Stimulated activated memory B cell treated with anti-CD40 and anti-IgM and Interleukin-4, amounts not matched to agents 10 μg/mL and 1 μg/mL and 100 μg/mL, for 72 hours (primary cell): Measurements from ENCODE around the gene ITSN1.

ENCODE experiments used
- ATAC-seq: fragments of 150-1000 bp; cut with Tn5 transposase; 2 replicates; pipeline ENCODE4 v1.10.0; 2021
- H3K27ac Mint-ChIP-seq: one replicate; pipeline ENCODE4 v1.8.0; 2022; ENCODE audit warnings: mild to moderate bottlenecking, mixed read lengths
- H3K27me3 Mint-ChIP-seq: one replicate; pipeline ENCODE4 v1.8.0; 2022; ENCODE audit warnings: mixed read lengths
- H3K36me3 Mint-ChIP-seq: one replicate; pipeline ENCODE4 v1.8.0; 2022; ENCODE audit warnings: mixed read lengths
- H3K4me1 Mint-ChIP-seq: one replicate; pipeline ENCODE4 v1.8.0; 2022; ENCODE audit warnings: mixed read lengths
- H3K4me3 Mint-ChIP-seq: one replicate; pipeline ENCODE4 v1.8.0; 2022; ENCODE audit warnings: mild to moderate bottlenecking, moderate library complexity, mixed read lengths
- H3K9me3 Mint-ChIP-seq: one replicate; pipeline ENCODE4 v1.8.0; 2022; ENCODE audit warnings: mixed read lengths

Gene ITSN1

GRCh38 chr21:33644383-33645074 is 2.2 kb downstream of the ITSN1 start:
- Mint-ChIP-seq H3K9me3 (no peaks in the 10 kb centered on the region), H3K27ac (no peak overlapping the region), H3K36me3 (no peaks in the 10 kb centered on the region), H3K27me3 (peaks cover 20% of the 10 kb centered on the region), H3K4me1 (peaks cover 17% of the 10 kb centered on the region), H3K4me3 (no peak overlapping the region)
- ATAC-seq = no peak

GRCh38 chr21:33645730-33646129 is 3.4 kb downstream of the ITSN1 start:
- Mint-ChIP-seq H3K9me3 (no peaks in the 10 kb centered on the region), H3K4me3 (no peak overlapping the region), H3K27ac (no peak overlapping the region), H3K36me3 (no peaks in the 10 kb centered on the region), H3K27me3 (peaks cover 22% of the 10 kb centered on the region), H3K4me1 (peaks cover 17% of the 10 kb centered on the region)
- ATAC-seq = no peak

- no peak overlapping the region for H3K4me3 Mint-ChIP-seq
- H3K36me3 Mint-ChIP-seq = no peaks in the 10 kb centered on the region
- no peaks in the 10 kb centered on the region for H3K9me3 Mint-ChIP-seq
- H3K27ac Mint-ChIP-seq = no peak overlapping the region
- peaks cover 29% of the 10 kb centered on the region for H3K27me3 Mint-ChIP-seq
- ATAC-seq = no peak
- peaks cover 9% of the 10 kb centered on the region for H3K4me1 Mint-ChIP-seq
These were observed 5.3 kb downstream of the ITSN1 start for GRCh38 chr21:33647587-33647986.

GRCh38 chr21:33648555-33648954 is 6.3 kb downstream of the ITSN1 start:
- Mint-ChIP-seq H3K9me3 (no peaks in the 10 kb centered on the region), H3K4me1 (peaks cover 3% of the 10 kb centered on the region), H3K36me3 (no peaks in the 10 kb centered on the region), H3K27me3 (peaks cover 26% of the 10 kb centered on the region), H3K4me3 (no peak overlapping the region), H3K27ac (no peak overlapping the region)
- no peak for ATAC-seq

DNA sequence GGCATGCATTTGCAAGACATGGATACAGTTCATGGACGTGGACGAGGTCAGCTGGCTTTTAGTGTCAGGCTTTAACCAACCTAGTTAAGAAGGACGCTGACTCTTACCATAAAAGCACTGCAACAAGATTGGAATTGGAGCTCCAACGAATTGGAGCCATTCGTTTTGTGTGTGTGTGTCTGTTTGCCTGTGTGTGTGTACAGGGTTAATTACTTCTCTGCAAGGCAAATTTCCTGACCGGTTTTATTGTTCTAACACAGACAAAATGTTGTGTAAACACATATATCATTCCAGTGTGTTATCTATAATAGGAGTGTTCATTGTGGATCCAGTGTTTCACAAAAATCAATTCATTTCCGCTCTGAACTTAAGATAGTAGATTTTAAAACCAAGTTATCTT is 7.9 kb downstream of the ITSN1 start:
- Mint-ChIP-seq H3K27ac (no peak overlapping the region), H3K36me3 (no peaks in the 10 kb centered on the region), H3K4me1 (no peaks in the 10 kb centered on the region), H3K27me3 (peaks cover 30% of the 10 kb centered on the region), H3K9me3 (no peaks in the 10 kb centered on the region), H3K4me3 (no peak overlapping the region)
- ATAC-seq = no peak

DNA sequence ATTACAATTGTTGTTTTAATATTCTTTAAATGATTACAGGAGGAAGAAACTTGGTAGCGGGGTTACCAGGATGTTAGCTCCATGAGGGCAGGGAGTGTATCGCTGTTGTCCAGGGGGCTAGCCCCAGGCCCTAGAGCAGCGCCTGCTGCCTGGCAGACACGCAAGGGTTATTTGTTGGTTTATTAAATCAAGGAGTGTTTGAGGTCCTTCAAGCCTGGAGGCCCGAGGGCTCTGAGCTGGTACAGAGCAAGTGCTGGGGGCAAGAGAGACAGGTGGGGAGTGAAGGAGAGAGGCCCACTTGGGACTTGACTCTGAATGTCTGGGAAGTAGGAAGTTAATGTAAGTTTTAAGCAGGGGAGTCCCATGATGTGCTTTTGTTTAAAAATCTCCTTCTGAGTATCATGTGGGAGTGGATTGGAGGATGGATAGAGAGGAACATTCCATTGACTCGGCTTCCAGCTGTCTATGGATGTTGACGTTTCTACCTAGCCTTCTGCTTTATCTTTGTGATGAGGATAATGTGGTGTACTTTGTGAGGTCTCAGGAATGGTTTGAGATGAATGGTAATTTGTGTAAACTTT is 8.7 kb downstream of the ITSN1 start:
- no peak for ATAC-seq
- no peaks in the 10 kb centered on the region for H3K4me1 Mint-ChIP-seq
- no peaks in the 10 kb centered on the region for H3K36me3 Mint-ChIP-seq
- no peaks in the 10 kb centered on the region for H3K9me3 Mint-ChIP-seq
- H3K4me3 Mint-ChIP-seq = no peak overlapping the region
- H3K27me3 Mint-ChIP-seq = peaks cover 30% of the 10 kb centered on the region
- no peak overlapping the region for H3K27ac Mint-ChIP-seq

DNA sequence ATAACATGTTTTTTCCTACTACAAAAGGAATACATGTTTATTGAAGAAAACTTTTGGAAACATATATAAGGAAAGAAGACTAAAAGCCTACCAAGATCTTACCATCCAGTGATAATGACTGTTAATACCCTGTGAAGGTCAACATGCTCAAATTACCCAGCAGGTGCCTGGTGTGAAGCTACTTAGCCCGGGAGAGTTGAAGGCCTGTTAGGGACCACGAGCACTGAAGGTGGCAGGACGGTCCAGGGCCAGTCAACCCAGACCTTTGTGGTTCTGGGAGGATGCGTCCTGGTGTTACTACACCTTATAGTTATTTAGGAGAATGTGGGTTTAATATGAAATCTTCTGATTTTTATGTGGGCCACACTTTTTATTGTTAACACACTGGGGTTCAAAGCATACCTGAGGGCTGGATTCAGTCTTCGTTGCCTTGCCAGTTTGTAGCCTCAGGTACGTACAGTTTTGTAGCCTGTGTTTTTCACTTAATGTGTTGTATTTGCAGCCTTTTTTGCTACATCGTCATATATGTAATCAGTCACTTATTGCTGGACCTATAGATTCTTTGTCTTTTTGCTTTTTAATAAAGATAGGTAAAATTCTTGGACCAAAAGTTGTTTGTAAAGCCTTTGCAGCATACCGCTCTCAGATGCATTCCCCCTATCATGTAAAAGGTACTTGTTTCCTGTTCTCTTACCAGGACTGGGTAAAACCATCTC is 9.8 kb downstream of the ITSN1 start:
- H3K27ac Mint-ChIP-seq = no peak overlapping the region
- no peaks in the 10 kb centered on the region for H3K9me3 Mint-ChIP-seq
- ATAC-seq = no peak
- H3K27me3 Mint-ChIP-seq = peaks cover 34% of the 10 kb centered on the region
- H3K4me1 Mint-ChIP-seq = peaks cover 2% of the 10 kb centered on the region
- no peak overlapping the region for H3K4me3 Mint-ChIP-seq
- no peaks in the 10 kb centered on the region for H3K36me3 Mint-ChIP-seq

GRCh38 chr21:33654412-33654811 is 12.1 kb downstream of the ITSN1 start:
- no peaks in the 10 kb centered on the region for H3K36me3 Mint-ChIP-seq
- H3K9me3 Mint-ChIP-seq = no peaks in the 10 kb centered on the region
- no peak overlapping the region for H3K4me3 Mint-ChIP-seq
- no peak for ATAC-seq
- peaks cover 43% of the 10 kb centered on the region for H3K27me3 Mint-ChIP-seq
- no peak overlapping the region for H3K27ac Mint-ChIP-seq
- peaks cover 6% of the 10 kb centered on the region for H3K4me1 Mint-ChIP-seq

DNA sequence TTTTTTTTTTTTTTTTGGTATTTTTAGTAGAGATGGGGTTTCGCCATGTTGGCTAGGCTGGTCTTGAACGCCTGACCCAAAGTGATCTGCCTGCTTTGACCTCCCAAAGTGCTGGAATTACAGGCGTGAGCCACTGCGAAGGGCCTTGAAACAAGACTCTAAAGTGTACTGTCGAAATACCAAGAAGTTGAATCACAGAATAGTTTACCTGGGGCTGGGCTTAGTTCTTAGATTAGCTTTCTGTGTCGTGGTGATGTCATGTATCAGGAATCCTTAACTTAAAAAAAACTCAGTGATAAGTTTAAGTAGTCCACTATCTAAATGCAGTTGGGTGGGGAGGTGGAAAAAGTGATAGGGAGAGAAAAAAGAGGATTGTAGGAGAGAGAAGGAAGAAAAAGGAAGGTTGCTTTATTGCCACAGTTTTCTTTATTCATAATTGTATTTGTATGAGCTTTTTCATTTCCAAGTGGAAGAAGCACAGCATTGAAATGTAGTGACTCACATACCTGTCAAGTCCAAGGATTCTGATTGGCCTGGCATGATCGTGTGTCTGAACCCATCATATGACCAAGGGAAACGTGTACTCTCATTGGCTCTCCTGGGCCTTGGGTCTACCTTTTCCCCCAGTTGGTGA is 13.4 kb downstream of the ITSN1 start:
- Mint-ChIP-seq H3K9me3 (no peaks in the 10 kb centered on the region), H3K4me3 (no peak overlapping the region), H3K27ac (no peak overlapping the region), H3K36me3 (no peaks in the 10 kb centered on the region), H3K4me1 (peaks cover 6% of the 10 kb centered on the region), H3K27me3 (peaks cover 48% of the 10 kb centered on the region)
- no peak for ATAC-seq

DNA sequence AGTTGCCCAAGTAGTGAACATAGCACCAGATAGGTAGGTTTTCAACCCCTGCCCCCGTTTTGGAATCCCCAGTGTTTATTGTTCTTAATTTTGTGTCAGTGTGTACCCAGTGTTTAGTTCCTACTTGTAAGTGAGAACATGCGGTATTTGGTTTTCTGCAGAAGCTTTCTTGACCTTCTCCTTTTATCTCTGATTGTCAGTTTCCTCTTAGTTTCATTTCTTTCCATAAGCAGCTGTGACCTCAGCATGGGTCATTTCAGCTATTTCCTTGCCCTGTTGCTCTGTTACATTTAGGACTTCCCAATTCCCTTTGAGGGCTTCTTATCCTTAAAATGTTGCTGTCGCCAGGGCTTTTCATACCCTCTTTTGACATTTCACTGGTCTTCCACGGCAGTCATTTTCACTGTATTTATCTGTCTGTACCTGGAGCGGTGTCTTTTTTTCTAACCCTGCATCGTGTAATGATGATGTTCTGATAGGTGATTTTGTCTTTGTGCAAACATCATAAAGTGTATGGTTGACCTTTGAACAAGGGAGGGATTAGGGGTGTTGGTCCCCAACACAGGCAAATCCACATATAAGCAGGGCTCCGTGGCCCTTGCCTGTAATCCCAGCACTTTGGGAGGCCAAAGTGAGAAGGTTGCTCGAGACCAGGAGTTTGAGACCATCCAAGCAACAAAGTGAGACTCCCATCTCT is 15.0 kb downstream of the ITSN1 start:
- Mint-ChIP-seq H3K27me3 (peaks cover 46% of the 10 kb centered on the region), H3K9me3 (no peaks in the 10 kb centered on the region), H3K36me3 (no peaks in the 10 kb centered on the region), H3K4me3 (no peak overlapping the region), H3K27ac (no peak overlapping the region), H3K4me1 (peaks cover 6% of the 10 kb centered on the region)
- no peak for ATAC-seq

- Mint-ChIP-seq H3K9me3 (no peaks in the 10 kb centered on the region), H3K4me1 (peaks cover 6% of the 10 kb centered on the region), H3K36me3 (no peaks in the 10 kb centered on the region), H3K27me3 (peaks cover 39% of the 10 kb centered on the region), H3K27ac (no peak overlapping the region), H3K4me3 (no peak overlapping the region)
- no peak for ATAC-seq
These were observed 16.7 kb downstream of the ITSN1 start for GRCh38 chr21:33658919-33659567.

DNA sequence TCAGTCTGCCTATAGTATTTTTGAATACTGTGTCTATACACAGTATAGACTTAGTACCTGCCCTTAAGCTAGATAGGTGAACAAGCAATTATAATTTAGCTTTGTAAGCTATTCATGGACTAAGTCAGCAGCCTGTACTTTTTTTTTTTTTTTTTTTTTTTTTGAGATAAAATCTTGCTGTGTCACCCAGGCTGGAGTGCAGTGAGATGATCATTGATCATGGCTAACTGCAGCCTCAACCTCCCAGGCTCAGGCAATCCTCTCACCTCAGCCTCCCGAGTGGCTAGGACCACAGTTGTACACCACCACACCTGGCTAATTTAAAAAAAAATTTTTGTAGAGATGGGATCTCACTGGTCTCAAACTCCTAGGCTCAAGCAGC is 17.3 kb downstream of the ITSN1 start:
- no peak overlapping the region for H3K4me3 Mint-ChIP-seq
- H3K36me3 Mint-ChIP-seq = no peaks in the 10 kb centered on the region

DNA sequence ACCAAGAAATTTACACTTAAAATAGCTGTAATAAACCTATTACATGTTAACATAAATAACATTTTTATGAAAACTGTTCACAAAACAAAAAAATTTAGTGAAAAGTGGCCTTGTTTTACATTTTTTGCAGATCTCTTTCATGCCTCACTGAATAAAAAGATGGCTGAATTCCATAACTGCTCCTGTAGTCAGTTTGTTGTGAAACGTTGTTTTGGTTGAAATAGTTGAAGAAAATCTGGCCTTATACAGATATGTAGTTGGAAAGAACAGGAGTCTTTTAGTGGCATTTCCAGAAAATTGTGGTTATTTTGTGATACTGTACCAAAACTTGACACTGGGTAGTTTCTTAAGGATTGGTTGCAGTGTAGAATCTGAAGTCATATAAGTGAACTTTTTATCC is 18.1 kb downstream of the ITSN1 start:
- no peaks in the 10 kb centered on the region for H3K9me3 Mint-ChIP-seq
- ATAC-seq = no peak

More for the DNA sequence above, 17.3 kb downstream of the ITSN1 start:
- Mint-ChIP-seq H3K27me3 (peaks cover 34% of the 10 kb centered on the region), H3K27ac (no peak overlapping the region), H3K9me3 (no peaks in the 10 kb centered on the region), H3K4me1 (peaks cover 6% of the 10 kb centered on the region)
- no peak for ATAC-seq

GRCh38 chr21:33661146-33661545 is 18.8 kb downstream of the ITSN1 start:
- no peaks in the 10 kb centered on the region for H3K36me3 Mint-ChIP-seq
- H3K9me3 Mint-ChIP-seq = no peaks in the 10 kb centered on the region
- ATAC-seq = no peak
- peaks cover 6% of the 10 kb centered on the region for H3K4me1 Mint-ChIP-seq
- peaks cover 30% of the 10 kb centered on the region for H3K27me3 Mint-ChIP-seq
- no peak overlapping the region for H3K4me3 Mint-ChIP-seq
- H3K27ac Mint-ChIP-seq = no peak overlapping the region

More for the DNA sequence above, 18.1 kb downstream of the ITSN1 start:
- peaks cover 30% of the 10 kb centered on the region for H3K27me3 Mint-ChIP-seq
- no peak overlapping the region for H3K4me3 Mint-ChIP-seq
- H3K4me1 Mint-ChIP-seq = peaks cover 6% of the 10 kb centered on the region
- no peak overlapping the region for H3K27ac Mint-ChIP-seq
- H3K36me3 Mint-ChIP-seq = no peaks in the 10 kb centered on the region

GRCh38 chr21:33662046-33662445 is 19.7 kb downstream of the ITSN1 start:
- Mint-ChIP-seq H3K4me1 (peaks cover 5% of the 10 kb centered on the region), H3K36me3 (no peaks in the 10 kb centered on the region), H3K4me3 (no peak overlapping the region), H3K27ac (no peak overlapping the region), H3K27me3 (peaks cover 27% of the 10 kb centered on the region), H3K9me3 (no peaks in the 10 kb centered on the region)
- no peak for ATAC-seq
